ENCODE data around the gene MACROH2A2. TPM values are rescaled to one million over a fixed set of nuclear protein-coding genes. Genes with fewer than 3 reads are reported as not detected.

The MACROH2A2 gene
- total and polyA plus RNA-seq, 2 of the 8 experiments (the other 6 are each of a cell fraction or from before 2014, with no cell fraction given), result 7.9 to 9.3 TPM

DNA sequence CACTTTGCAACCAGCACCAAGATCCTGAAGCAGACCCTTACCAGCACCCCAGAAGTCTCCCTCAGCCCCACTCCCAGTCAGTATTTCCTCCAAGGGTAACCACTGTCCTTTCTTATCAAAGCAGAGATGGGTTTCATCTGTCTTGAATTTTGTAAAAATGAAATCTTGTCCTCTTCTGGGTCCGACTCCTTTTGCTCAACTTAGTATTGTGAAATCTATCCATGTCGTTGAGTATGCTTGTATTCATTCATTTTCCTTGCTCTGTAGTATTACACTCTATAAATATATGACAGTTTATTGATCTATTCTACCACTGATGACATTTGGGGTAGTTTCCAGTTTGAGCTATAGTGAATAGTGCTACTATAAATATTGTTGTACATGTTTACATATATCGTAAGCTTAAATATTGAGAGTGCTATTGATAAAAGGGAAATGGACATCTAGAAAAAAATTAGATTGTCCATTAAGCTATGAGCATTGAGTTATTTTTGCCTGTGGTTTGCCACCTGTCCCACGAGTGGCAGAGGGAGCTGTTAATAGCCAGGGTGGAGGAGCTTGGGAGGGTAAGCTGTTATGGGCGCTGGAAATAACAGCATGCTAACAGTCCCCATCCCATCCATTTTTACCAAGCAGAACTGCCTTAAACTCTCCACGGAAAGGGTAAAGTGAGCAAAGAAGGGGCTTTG lies 43.5 kb downstream of the MACROH2A2 start:
- no peaks in the 10 kb centered on the region for H3K23me2 ChIP-seq (ENCODE audit: low read depth, low read length)
- H3K23ac ChIP-seq (ENCODE audit: insufficient read length), result no peak overlapping the region
- H2BK12ac ChIP-seq (ENCODE audit: low read depth, low read length), result no peak overlapping the region
- H2AK5ac ChIP-seq (ENCODE audit: low read depth, low read length), result no peak overlapping the region
- H3K4ac ChIP-seq (replicated peaks; ENCODE audit: insufficient read length, low read depth, low read length), result no peak overlapping the region
- H4K20me1 ChIP-seq (replicated peaks in 1 of 2; ENCODE audit: control insufficient read depth in 1 of 2, insufficient read depth in 2 of 2, low read length in 2 of 2), result no peaks in the 10 kb centered on the region
- no peak overlapping the region for H3K9ac ChIP-seq (replicated peaks in 1 of 4; ENCODE audit: extremely low read depth in 1 of 4, low read depth in 3 of 4, low read length in 3 of 4)
- H2BK20ac ChIP-seq (ENCODE audit: low read length), result no peak overlapping the region
- H2BK5ac ChIP-seq (ENCODE audit: low read depth, low read length), result no peak overlapping the region
- no peak overlapping the region for H3K18ac ChIP-seq (ENCODE audit: extremely low read depth, low read length)
- DNase-seq (ENCODE audit: low read depth in 1 of 2, low spot score in 2 of 2) (no peak), FAIRE-seq (no peak)
- ChIA-PET CTCF (ENCODE audit: partially characterized antibody) (interaction anchor here (0.6 to 9.6 kb wide), 8 partner anchors 11 to 433 kb away, joined by 3 to 90 read pairs (median 4); partner anchors contain the start of gene TYSND1), POLR2A (ENCODE audit: partially characterized antibody) (interaction anchor here (1.5 kb wide), 1 partner anchor 21 kb away, joined by 4 read pairs; no protein-coding TSS in a partner anchor)
- no peak overlapping the region for H3K56ac ChIP-seq (replicated peaks; ENCODE audit: insufficient read length, low read depth, low read length)
- H4K8ac ChIP-seq (ENCODE audit: extremely low read depth, insufficient read depth, low read length), result no peak overlapping the region
- no peaks in the 10 kb centered on the region; a peak in 1 of 7 replicates for H3K27me3 ChIP-seq (replicated peaks in 1 of 4; ENCODE audit: control insufficient read depth in 3 of 4, extremely low read depth in 1 of 4, insufficient read depth in 3 of 4, low read length in 3 of 4)
- H2AFZ ChIP-seq (ENCODE audit: low read length), result no peak overlapping the region
- H3K9me3 ChIP-seq (ENCODE audit: insufficient read depth in 2 of 2, low read depth in 1 of 2, low read length in 1 of 2), result no peaks in the 10 kb centered on the region
- no peaks in the 10 kb centered on the region for H3K36me3 ChIP-seq (ENCODE audit: control insufficient read depth in 2 of 4, insufficient read depth in 4 of 4, low read length in 3 of 4)
- no peaks in the 10 kb centered on the region for H3K79me2 ChIP-seq (ENCODE audit: control insufficient read depth in 1 of 2, insufficient read depth in 2 of 2, low read length in 2 of 2)
- WGBS, 2 experiments (ENCODE audit: extremely low coverage in 1 of 2, insufficient coverage in 1 of 2, insufficient read length in 1 of 2, insufficient replicate concordance in 2 of 2, low coverage in 1 of 2, low lambda C conversion rate in 2 of 2, missing lambda C conversion rate in 1 of 2), result 85% methylated on average over 6 of the region's 6 CpGs; no CpG with 5 or more reads in 1 of the 2 experiments
- H2BK120ac ChIP-seq (replicated peaks; ENCODE audit: low read depth, low read length), result no peak overlapping the region
- no peaks in the 10 kb centered on the region; a peak in 1 of 7 replicates for H3K4me1 ChIP-seq (replicated peaks in 1 of 4; ENCODE audit: control insufficient read depth in 3 of 4, insufficient read depth in 4 of 4, low read length in 3 of 4)
- H3K14ac ChIP-seq (ENCODE audit: insufficient read length), result no peak overlapping the region
- no peak overlapping the region for H2BK15ac ChIP-seq (ENCODE audit: low read length)
- no peaks in the 10 kb centered on the region for H3K79me1 ChIP-seq (ENCODE audit: low read depth, low read length)
- H3K27ac ChIP-seq (ENCODE audit: low read depth, low read length), result no peak overlapping the region
- H4K5ac ChIP-seq (ENCODE audit: insufficient read length, low read depth, low read length), result no peak overlapping the region
- no peak overlapping the region for H4K91ac ChIP-seq (replicated peaks; ENCODE audit: insufficient read length, low read length)
- no peak overlapping the region for H3K4me2 ChIP-seq (ENCODE audit: insufficient read depth in 1 of 2, low read depth in 2 of 2, low read length in 2 of 2)
- no peak overlapping the region for H3K4me3 ChIP-seq (ENCODE audit: extremely low read depth in 1 of 4, insufficient read depth in 2 of 4, low read depth in 3 of 4, low read length in 4 of 4)
- no peak for TF ChIP-seq PHF8 (conservative IDR thresholded peaks at IDR 0.05; ENCODE audit: low read depth, low read length)
- TF ChIP-seq GTF2F1 (IDR thresholded peaks at IDR 0.05; ENCODE audit: borderline replicate concordance, low read depth, low read length), result no peak
- no peak for TF ChIP-seq TAF1 (IDR thresholded peaks at IDR 0.05; ENCODE audit: low read depth, low read length)
- no peak for TF ChIP-seq TEAD4 (IDR thresholded peaks at IDR 0.05; ENCODE audit: low read depth, low read length)
- TF ChIP-seq, protein P1, sequence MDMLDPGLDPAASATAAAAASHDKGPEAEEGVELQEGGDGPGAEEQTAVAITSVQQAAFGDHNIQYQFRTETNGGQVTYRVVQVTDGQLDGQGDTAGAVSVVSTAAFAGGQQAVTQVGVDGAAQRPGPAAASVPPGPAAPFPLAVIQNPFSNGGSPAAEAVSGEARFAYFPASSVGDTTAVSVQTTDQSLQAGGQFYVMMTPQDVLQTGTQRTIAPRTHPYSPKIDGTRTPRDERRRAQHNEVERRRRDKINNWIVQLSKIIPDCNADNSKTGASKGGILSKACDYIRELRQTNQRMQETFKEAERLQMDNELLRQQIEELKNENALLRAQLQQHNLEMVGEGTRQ (IDR thresholded peaks at IDR 0.05; ENCODE audit: low read length), result no peak
- no peak for TF ChIP-seq CTBP2 (IDR thresholded peaks at IDR 0.05; ENCODE audit: borderline replicate concordance, insufficient read depth, insufficient read length, low read length)
- TF ChIP-seq TCF12 (IDR thresholded peaks at IDR 0.05; ENCODE audit: low read depth, low read length), result no peak
- no peak for TF ChIP-seq SAP30 (IDR thresholded peaks at IDR 0.05; ENCODE audit: insufficient read depth, insufficient replicate concordance, low read length)
- TF ChIP-seq CEBPB (IDR thresholded peaks at IDR 0.05; ENCODE audit: low read depth, low read length), result no peak
- TF ChIP-seq POLR2A (IDR thresholded peaks at IDR 0.05; ENCODE audit: control extremely low read depth in 1 of 2, low read depth in 2 of 2, low read length in 2 of 2), result no peak
- no peak for TF ChIP-seq JUND (IDR thresholded peaks at IDR 0.05; ENCODE audit: low read length)
- no peak for TF ChIP-seq MAFK (IDR thresholded peaks at IDR 0.05; ENCODE audit: low read depth, low read length)
